Kidney (tissue), 14 donors: ENCODE measurements around the gene BRD7. TPM values are rescaled to one million over a fixed set of nuclear protein-coding genes. Genes with fewer than 3 reads are reported as not detected.

ENCODE experiments used
- DNase-seq, 5 donors: peaks; one replicate each; pipeline ENCODE4 v3.0.0-alpha.2; 2013 to 2020
- FAIRE-seq: peaks from 2 replicates; lab custom pipeline; 2012; peaks lifted over from hg19 to GRCh38; lab: Jason Lieb, UNC
- H3K27ac ChIP-seq, 2 donors: one replicate each; pipeline ENCODE4 v1.7.0; 2013; ENCODE audit warnings: low read depth in 2 of 2, low read length in 2 of 2, inconsistent platforms in 1 of 2
- H3K27me3 ChIP-seq: one replicate; pipeline ENCODE4 v1.7.1; 2013; ENCODE audit warnings: low read length, inconsistent platforms; ENCODE audit not compliant: control insufficient read depth, insufficient read depth
- H3K36me3 ChIP-seq, 3 donors: one replicate each; pipeline versions ENCODE4 v1.7.0 to v1.7.1; 2013; ENCODE audit warnings: low read length in 3 of 3, control low read depth in 1 of 3, inconsistent platforms in 1 of 3; ENCODE audit not compliant: insufficient read depth in 3 of 3, control insufficient read depth in 2 of 3
- H3K4me1 ChIP-seq, 3 donors: one replicate each; pipeline versions ENCODE4 v1.7.0 to v1.7.1; 2013; ENCODE audit warnings: low read length in 3 of 3, inconsistent platforms in 1 of 3, low read depth in 1 of 3; ENCODE audit not compliant: control insufficient read depth in 2 of 3, insufficient read depth in 2 of 3
- H3K4me3 ChIP-seq, 3 donors: one replicate each; pipeline versions ENCODE4 v1.7.0 to v1.8.1; 2013; ENCODE audit warnings: low read length in 3 of 3, control low read depth in 1 of 3, inconsistent platforms in 1 of 3
- H3K9ac ChIP-seq, 3 donors: one replicate each; pipeline versions ENCODE4 v1.7.0 to v1.7.1; 2013; ENCODE audit warnings: low read length in 3 of 3, control low read depth in 1 of 3, inconsistent platforms in 1 of 3
- H3K9me3 ChIP-seq, 3 donors: one replicate each; pipeline versions ENCODE4 v1.7.0 to v1.7.1; 2013; ENCODE audit warnings: low read length in 3 of 3, control low read depth in 1 of 3, inconsistent platforms in 1 of 3; ENCODE audit not compliant: control insufficient read depth in 2 of 3, insufficient read depth in 1 of 3
- intact Hi-C: fragments of 100-400 bp; cut with DNase I; formaldehyde crosslinking; loops from one replicate; pipeline ENCODE4 v1.11.1; 2022
- polyA plus RNA-seq: library from polyadenylated mRNA; stranded (reverse); fragments of 350-450 nt; fragmentation: Illumina TruSeq; extraction: RNeasy Lipid Tissue Mini Kit (QIAGEN cat#74804); gene quantifications from one replicate; pipeline ENCODE4 v1.2.3, GENCODE V29; 2014; ENCODE audit warnings: low read depth, low replicate concordance; ENCODE audit not compliant: insufficient read depth
- total RNA-seq: library from RNA; stranded (reverse); fragmentation: NEBNext Ultra II Directional; extraction: Animal tissue kit (Norgen Biotek cat#: 25700); gene quantifications from one replicate; pipeline ENCODE4 v1.2.1, GENCODE V29; 2021
- TF ChIP-seq, protein P1 (sequence below): IDR thresholded peaks from 3 replicates; pipeline ENCODE4 v1.5.1; 2012; ENCODE audit warnings: mild to moderate bottlenecking, moderate library complexity, borderline replicate concordance; ENCODE audit not compliant: insufficient read depth; ENCODE audit errors: extremely low read depth
- donor health status: control.
- donor health status: control.
- donor health status: control.
- donor health status: control.
- donor health status: control.
- donor health status: DM: yes; HTN: yes; CAD: no.
- donor health status: Normal renal cell carcinoma (clear cell type).

The BRD7 gene
- total and polyA plus RNA-seq, 2 donors from 2014 or later, result 44.1 to 68.0 TPM

DNA sequence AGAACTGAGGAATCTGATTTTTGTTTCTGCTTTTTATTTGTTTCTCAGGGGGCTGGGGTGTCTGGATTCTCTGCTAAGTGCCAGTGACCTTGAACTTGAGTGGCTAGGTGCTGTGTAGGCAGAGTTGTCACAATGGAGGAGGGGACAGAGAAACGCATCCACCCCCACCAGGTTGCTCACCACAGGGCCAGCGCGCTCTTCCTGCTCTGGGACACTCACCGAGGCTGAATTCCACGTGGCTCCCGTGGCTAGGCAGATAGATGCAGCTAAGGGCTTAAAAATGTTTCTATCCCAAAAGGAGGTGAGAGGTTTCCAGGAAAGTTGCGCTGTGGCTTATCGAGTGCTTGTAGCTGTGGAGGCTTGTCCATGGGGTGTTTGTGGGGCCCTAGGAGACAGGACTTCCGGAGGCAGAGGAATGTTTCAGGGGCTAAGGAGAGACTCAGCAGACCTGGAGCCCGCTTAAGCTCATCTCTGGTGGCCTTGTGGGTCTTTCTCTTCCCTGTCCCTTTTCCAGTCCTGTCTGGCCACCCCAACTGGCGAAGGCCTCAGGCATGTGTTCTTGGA is 65.7 kb downstream of the BRD7 start:
- Histone ChIP-seq H3K27ac (no peak overlapping the region), H3K9me3 (no peaks in the 10 kb centered on the region), H3K9ac (no peak overlapping the region), H3K27me3 (no peaks in the 10 kb centered on the region), H3K36me3 (no peaks in the 10 kb centered on the region), H3K4me3 (no peak overlapping the region), H3K4me1 (no peaks in the 10 kb centered on the region)
- TF ChIP-seq, protein P1, sequence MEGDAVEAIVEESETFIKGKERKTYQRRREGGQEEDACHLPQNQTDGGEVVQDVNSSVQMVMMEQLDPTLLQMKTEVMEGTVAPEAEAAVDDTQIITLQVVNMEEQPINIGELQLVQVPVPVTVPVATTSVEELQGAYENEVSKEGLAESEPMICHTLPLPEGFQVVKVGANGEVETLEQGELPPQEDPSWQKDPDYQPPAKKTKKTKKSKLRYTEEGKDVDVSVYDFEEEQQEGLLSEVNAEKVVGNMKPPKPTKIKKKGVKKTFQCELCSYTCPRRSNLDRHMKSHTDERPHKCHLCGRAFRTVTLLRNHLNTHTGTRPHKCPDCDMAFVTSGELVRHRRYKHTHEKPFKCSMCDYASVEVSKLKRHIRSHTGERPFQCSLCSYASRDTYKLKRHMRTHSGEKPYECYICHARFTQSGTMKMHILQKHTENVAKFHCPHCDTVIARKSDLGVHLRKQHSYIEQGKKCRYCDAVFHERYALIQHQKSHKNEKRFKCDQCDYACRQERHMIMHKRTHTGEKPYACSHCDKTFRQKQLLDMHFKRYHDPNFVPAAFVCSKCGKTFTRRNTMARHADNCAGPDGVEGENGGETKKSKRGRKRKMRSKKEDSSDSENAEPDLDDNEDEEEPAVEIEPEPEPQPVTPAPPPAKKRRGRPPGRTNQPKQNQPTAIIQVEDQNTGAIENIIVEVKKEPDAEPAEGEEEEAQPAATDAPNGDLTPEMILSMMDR, result no peak
- no peak for FAIRE-seq
- intact Hi-C loops, result no loop called here
- DNase-seq, result peak in 1 of 5 donors; percentile 41

DNA sequence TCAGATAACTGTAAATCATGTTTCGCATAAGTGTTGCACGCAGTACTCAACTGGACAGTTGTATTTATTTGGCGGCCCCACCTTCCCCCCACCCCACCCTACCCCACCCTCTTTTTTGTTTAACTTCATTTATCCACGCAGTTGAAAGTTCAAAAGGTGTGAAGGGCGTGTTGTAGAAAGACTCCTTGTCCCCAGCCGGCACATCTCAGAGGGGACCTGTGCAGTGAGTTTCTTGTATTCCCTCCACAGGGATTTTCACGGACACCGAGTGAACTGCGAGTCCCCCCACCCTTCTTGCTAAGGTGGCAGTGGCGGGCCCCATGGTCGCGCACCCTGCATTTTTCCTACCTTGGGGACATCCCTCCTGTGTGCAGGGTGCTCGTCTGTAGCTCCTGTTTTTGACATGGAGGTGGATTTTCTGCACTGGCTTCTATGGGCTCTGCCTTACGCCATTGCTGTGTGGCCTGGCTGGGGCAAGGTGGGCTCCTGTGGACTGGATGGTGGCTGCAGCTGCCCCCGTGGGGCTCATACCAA is 66.2 kb downstream of the BRD7 start:
- no peaks in the 10 kb centered on the region for H3K36me3 ChIP-seq
- no peaks in the 10 kb centered on the region for H3K27me3 ChIP-seq
- no peaks in the 10 kb centered on the region for H3K4me1 ChIP-seq
- TF ChIP-seq, protein P1, result no peak
- FAIRE-seq (no peak), DNase-seq (peak in 1 of 5 donors; percentile 34)
- no peak overlapping the region for H3K4me3 ChIP-seq
- no peak overlapping the region for H3K9ac ChIP-seq
- no peaks in the 10 kb centered on the region for H3K9me3 ChIP-seq
- intact Hi-C loops, result no loop called here
- no peak overlapping the region for H3K27ac ChIP-seq

DNA sequence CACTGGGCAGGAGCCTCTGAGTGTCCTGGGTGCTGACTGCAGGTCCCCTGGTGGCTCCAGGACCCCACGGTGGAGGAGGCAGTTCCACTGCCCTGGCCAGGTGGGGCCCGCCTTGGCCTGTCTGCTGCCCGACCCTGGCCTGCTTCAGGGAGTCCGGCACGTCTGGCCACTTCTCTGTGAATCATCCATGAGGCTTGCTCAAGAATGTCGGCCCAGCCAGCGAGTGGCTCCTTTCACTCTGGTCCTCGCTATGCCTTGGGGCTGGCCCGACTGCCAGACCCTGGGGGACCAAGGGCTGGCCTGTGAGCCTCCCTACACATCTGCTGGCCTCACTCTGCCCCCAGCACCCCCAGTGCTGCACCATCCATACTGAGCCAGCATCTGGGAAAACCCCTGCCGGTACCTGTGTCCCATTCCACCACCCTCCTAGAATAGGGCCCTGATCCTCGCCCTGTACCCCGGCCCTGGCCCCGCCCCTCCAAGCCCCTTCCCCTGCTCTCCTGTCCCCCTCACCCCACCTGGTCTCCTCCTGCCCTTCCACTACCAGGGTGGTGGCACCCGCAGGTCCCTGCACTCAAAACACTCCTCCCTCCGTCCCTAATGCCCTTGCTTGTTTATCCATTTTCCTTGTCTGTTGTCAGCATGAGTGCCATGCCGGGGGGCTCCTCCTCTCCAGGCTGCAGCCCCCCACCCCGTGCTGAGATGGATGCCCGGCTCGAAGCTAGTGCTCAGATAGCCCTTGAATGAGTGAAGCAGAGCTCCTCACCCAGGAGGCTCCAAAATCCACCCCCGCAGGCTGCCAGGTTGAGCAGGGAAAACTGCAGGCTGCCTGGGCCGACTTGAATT is 66.9 kb downstream of the BRD7 start:
- no peak overlapping the region for H3K27ac ChIP-seq
- intact Hi-C loops, result no loop called here
- H3K36me3 ChIP-seq, result no peaks in the 10 kb centered on the region
- TF ChIP-seq, protein P1, result no peak
- no peak for FAIRE-seq
- H3K9ac ChIP-seq, result no peak overlapping the region
- H3K4me1 ChIP-seq, result no peaks in the 10 kb centered on the region
- H3K27me3 ChIP-seq, result no peaks in the 10 kb centered on the region
- DNase-seq, result peak in 4 of 5 donors; percentile 67 to 79 (median 71)
- no peak overlapping the region for H3K4me3 ChIP-seq
- no peaks in the 10 kb centered on the region for H3K9me3 ChIP-seq
